Calu3 (cell line): Measurements from ENCODE around the gene ADAM8. TPM values are rescaled to one million over a fixed set of nuclear protein-coding genes. Genes with fewer than 3 reads are reported as not detected.
A peak's percentile ranks its signal among the peaks of the same experiment; 100 is the strongest.

Source experiments
- BruUV-seq: library from RNA; stranded (reverse); fragments of 400-500 nt; replicated peaks from 2 replicates; lab custom pipeline; 2021; lab: Mats Ljungman, UMichigan
- CTCF ChIA-PET: fragments of 300-600 bp; sonication (Branson Sonifier 250); formaldehyde crosslinking; loops from one replicate; lab custom pipeline; 2022; ENCODE audit warnings: antibody characterized with exemption; lab: Charles Lee
- DNase-seq: peaks from one replicate; pipeline ENCODE4 v3.0.0; 2022
- H3K27ac Mint-ChIP-seq: one replicate; pipeline ENCODE4 v1.8.0; 2022; ENCODE audit warnings: mixed read lengths; ENCODE audit not compliant: unreplicated experiment
- H3K27me3 Mint-ChIP-seq: one replicate; pipeline ENCODE4 v1.8.0; 2022; ENCODE audit warnings: mixed read lengths; ENCODE audit not compliant: unreplicated experiment
- H3K36me3 Mint-ChIP-seq: one replicate; pipeline ENCODE4 v1.8.0; 2022; ENCODE audit warnings: mild to moderate bottlenecking, moderate library complexity, mixed read lengths; ENCODE audit not compliant: insufficient read depth, unreplicated experiment
- H3K4me1 Mint-ChIP-seq: one replicate; pipeline ENCODE4 v1.8.0; 2022; ENCODE audit warnings: mild to moderate bottlenecking, low read depth, mixed read lengths; ENCODE audit not compliant: unreplicated experiment
- H3K4me3 Mint-ChIP-seq: one replicate; pipeline ENCODE4 v1.8.0; 2022; ENCODE audit warnings: mild to moderate bottlenecking, low read depth, moderate library complexity, mixed read lengths; ENCODE audit not compliant: unreplicated experiment
- H3K9me3 Mint-ChIP-seq: one replicate; pipeline ENCODE4 v1.8.0; 2022; ENCODE audit warnings: low read depth, mixed read lengths; ENCODE audit not compliant: unreplicated experiment
- intact Hi-C: fragments of 100-400 bp; cut with micrococcal nuclease; formaldehyde crosslinking; loops from one replicate; pipeline ENCODE4 v1.10.0; 2022; ENCODE audit not compliant: unreplicated experiment
- total RNA-seq: library from RNA; stranded (reverse); gene quantifications from 2 replicates; pipeline ENCODE4 v1.2.3, GENCODE V29; 2022
- TF ChIP-seq, protein P1 (sequence below): fragments of 200-600 bp; IDR thresholded peaks from one replicate; pipeline ENCODE4 v1.8.0; 2022; ENCODE audit warnings: antibody characterized with exemption; ENCODE audit not compliant: unreplicated experiment

Gene ADAM8
- total RNA-seq, 1 experiment from 2014 or later, result 40.4 TPM

DNA sequence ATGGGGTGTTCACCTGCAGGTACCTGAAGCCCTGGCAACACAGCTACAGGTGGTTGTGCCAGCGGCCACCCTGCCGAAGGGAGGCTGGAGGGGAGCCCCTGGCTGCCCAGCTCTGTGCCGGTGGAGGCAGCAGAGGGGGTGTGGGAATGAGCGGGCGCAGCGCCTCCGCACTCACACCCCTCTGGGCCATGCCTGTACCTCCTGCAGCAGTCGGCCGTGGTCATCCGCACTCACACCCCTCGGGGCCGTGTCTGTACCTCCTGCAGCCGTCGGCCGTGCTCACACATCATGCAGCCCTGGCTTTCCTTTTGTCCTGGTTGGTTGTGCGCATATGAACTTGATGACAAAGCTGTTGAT, 33.7 kb upstream of the ADAM8 start:
- Mint-ChIP-seq H3K27me3 (no peaks in the 10 kb centered on the region), H3K9me3 (no peaks in the 10 kb centered on the region), H3K4me3 (no peak overlapping the region), H3K27ac (no peak overlapping the region), H3K4me1 (peaks cover 4% of the 10 kb centered on the region), H3K36me3 (peaks cover 30% of the 10 kb centered on the region)
- CTCF ChIA-PET, result no interaction called here
- intact Hi-C loops, result no loop called here
- no peak for DNase-seq
- BruUV-seq, result no TSS peak
- TF ChIP-seq, protein P1, sequence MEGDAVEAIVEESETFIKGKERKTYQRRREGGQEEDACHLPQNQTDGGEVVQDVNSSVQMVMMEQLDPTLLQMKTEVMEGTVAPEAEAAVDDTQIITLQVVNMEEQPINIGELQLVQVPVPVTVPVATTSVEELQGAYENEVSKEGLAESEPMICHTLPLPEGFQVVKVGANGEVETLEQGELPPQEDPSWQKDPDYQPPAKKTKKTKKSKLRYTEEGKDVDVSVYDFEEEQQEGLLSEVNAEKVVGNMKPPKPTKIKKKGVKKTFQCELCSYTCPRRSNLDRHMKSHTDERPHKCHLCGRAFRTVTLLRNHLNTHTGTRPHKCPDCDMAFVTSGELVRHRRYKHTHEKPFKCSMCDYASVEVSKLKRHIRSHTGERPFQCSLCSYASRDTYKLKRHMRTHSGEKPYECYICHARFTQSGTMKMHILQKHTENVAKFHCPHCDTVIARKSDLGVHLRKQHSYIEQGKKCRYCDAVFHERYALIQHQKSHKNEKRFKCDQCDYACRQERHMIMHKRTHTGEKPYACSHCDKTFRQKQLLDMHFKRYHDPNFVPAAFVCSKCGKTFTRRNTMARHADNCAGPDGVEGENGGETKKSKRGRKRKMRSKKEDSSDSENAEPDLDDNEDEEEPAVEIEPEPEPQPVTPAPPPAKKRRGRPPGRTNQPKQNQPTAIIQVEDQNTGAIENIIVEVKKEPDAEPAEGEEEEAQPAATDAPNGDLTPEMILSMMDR, result no peak

GRCh38 chr10:133309720-133310398, 33.2 kb upstream of the ADAM8 start:
- Mint-ChIP-seq H3K27me3 (no peaks in the 10 kb centered on the region), H3K9me3 (no peaks in the 10 kb centered on the region), H3K36me3 (peaks cover 32% of the 10 kb centered on the region), H3K27ac (no peak overlapping the region), H3K4me1 (peaks cover 8% of the 10 kb centered on the region), H3K4me3 (no peak overlapping the region)
- no peak for DNase-seq
- intact Hi-C loops, result no loop called here
- CTCF ChIA-PET, result no interaction called here
- TF ChIP-seq, protein P1, result no peak
- no TSS peak for BruUV-seq

- Mint-ChIP-seq H3K9me3 (no peaks in the 10 kb centered on the region), H3K27me3 (no peaks in the 10 kb centered on the region), H3K4me3 (peak overlapping the region; percentile 76), H3K27ac (no peak overlapping the region), H3K36me3 (peaks cover 32% of the 10 kb centered on the region), H3K4me1 (peaks cover 8% of the 10 kb centered on the region)
- CTCF ChIA-PET, result no interaction called here
- DNase-seq, result peak; percentile 90
- TF ChIP-seq, protein P1, result no peak
- BruUV-seq, result no TSS peak
- intact Hi-C loops, result no loop called here
Measured at GRCh38 chr10:133309100-133309719, 32.5 kb upstream of the ADAM8 start.

DNA sequence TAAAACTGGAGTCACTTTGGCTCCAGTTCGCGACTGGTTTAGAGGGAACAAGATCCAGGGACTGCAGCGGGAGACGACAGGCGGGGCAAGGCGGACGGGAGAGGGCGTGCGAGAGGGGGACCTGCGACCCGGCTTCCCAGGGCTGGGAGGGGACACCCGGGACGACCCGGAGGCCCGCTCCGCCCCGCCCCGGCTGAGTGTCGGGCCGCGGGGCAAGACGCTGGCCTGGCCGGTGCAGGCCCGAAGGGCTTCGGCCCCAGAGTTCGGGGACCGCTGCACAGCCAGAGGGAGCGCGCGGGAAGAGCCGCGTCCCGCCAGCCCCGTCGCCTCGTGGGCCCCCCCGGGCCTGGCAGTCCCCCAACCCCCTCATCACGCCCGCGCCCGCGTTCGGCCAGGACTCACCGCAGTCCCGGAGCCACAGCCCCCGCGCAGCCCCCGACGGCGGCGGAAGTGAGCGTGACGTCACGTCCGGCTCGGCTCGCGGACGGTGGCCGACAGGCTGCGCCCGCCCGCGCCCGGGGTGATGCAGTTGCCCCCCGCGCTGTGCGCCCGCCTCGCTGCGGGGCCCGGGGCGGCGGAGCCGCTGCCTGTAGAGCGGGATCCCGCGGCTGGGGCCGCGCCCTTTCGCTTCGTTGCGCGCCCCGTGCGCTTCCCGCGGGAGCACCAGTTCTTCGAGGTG, 31.9 kb upstream of the ADAM8 start, which contains the start of the genes TUBGCP2 and ZNF511:
TUBGCP2 (minus strand) TSS at position 452 of the 679 bp plus-strand sequence. CDS start 5,931 bp downstream, outside the sequence.
ZNF511 (plus strand) TSS at position 494 of the 679 bp plus-strand sequence; CDS start at position 524, 30 bp downstream.
- H3K4me1 Mint-ChIP-seq, result peaks cover 8% of the 10 kb centered on the region
- H3K36me3 Mint-ChIP-seq, result peaks cover 32% of the 10 kb centered on the region
- peak; percentile 83 for DNase-seq
- TSS peak; percentile 48 for BruUV-seq
- TF ChIP-seq, protein P1, result no peak
- H3K27ac Mint-ChIP-seq, result peak within 1 kb of the TSS; percentile 82
- intact Hi-C loops, result no loop called here
- H3K9me3 Mint-ChIP-seq, result no peaks in the 10 kb centered on the region
- H3K27me3 Mint-ChIP-seq, result no peaks in the 10 kb centered on the region
- H3K4me3 Mint-ChIP-seq, result peak within 1 kb of the TSS; percentile 76
- CTCF ChIA-PET, result interaction anchor here (1.2 kb wide), 1 partner anchor 16 kb away, joined by 4 read pairs; no protein-coding TSS in a partner anchor
